GM19467 (cell line): ENCODE data around the gene STK24.
A peak's percentile ranks its signal among the peaks of the same experiment; 100 is the strongest.

Experiments used
- ATAC-seq: cut with Tn5 transposase; IDR thresholded peaks from one replicate; pipeline ENCODE4 v1.9.1; 2021; ENCODE audit warnings: mild to moderate bottlenecking, moderate library complexity; ENCODE audit not compliant: unreplicated experiment

STK24 gene

GRCh38 chr13:98514288-98514687 is 62.6 kb downstream of the STK24 start:
- no peak for ATAC-seq

- no peak for ATAC-seq
Measured at GRCh38 chr13:98513837-98514236, 63.1 kb downstream of the STK24 start.

GRCh38 chr13:98512774-98513665 is 63.9 kb downstream of the STK24 start:
- ATAC-seq: no peak

- ATAC-seq: no peak
Measured at GRCh38 chr13:98511435-98511834, 65.5 kb downstream of the STK24 start.

- no peak for ATAC-seq
Measured at GRCh38 chr13:98510156-98510509, 66.8 kb downstream of the STK24 start.

- peak; percentile 40 for ATAC-seq
Measured at GRCh38 chr13:98509271-98510155, 67.4 kb downstream of the STK24 start.

GRCh38 chr13:98508685-98509084 is 68.2 kb downstream of the STK24 start:
- ATAC-seq: no peak

- no peak for ATAC-seq
Measured at GRCh38 chr13:98508280-98508679, 68.6 kb downstream of the STK24 start.

- no peak for ATAC-seq
Measured at GRCh38 chr13:98507282-98507797, 69.6 kb downstream of the STK24 start.

GRCh38 chr13:98506728-98507230 is 70.1 kb downstream of the STK24 start:
- ATAC-seq: no peak

- ATAC-seq: no peak
Measured at GRCh38 chr13:98506322-98506721, 70.6 kb downstream of the STK24 start.

GRCh38 chr13:98505217-98505616 is 71.7 kb downstream of the STK24 start:
- no peak for ATAC-seq

- peak; percentile 38 for ATAC-seq
Measured at GRCh38 chr13:98504371-98504963, 72.4 kb downstream of the STK24 start.

- ATAC-seq: no peak
Measured at GRCh38 chr13:98504029-98504351, 72.9 kb downstream of the STK24 start.

GRCh38 chr13:98503175-98504028 is 73.5 kb downstream of the STK24 start:
- no peak for ATAC-seq

GRCh38 chr13:98500963-98501421 is 75.9 kb downstream of the STK24 start:
- peak; percentile 63 for ATAC-seq

GRCh38 chr13:98496966-98497365 is 79.9 kb downstream of the STK24 start:
- no peak for ATAC-seq

- ATAC-seq: no peak
Measured at GRCh38 chr13:98496479-98496791, 80.5 kb downstream of the STK24 start.

GRCh38 chr13:98495627-98496478 is 81.1 kb downstream of the STK24 start:
- no peak for ATAC-seq
